Colonic mucosa (tissue), 4 donors: ENCODE measurements around the gene TUBB3. TPM values are rescaled to one million over a fixed set of nuclear protein-coding genes. Genes with fewer than 3 reads are reported as not detected.
A peak's percentile ranks its signal among the peaks of the same experiment; 100 is the strongest.

Source experiments
- DNase-seq: peaks from one replicate; pipeline ENCODE4 v3.0.0-alpha.2; 2020
- H3K27ac ChIP-seq: fragments of 200-600 bp; one replicate; pipeline ENCODE4 v1.8.0; 2021
- H3K27me3 ChIP-seq: fragments of 200-600 bp; one replicate; pipeline ENCODE4 v1.8.0; 2021
- H3K36me3 ChIP-seq: fragments of 200-600 bp; one replicate; pipeline ENCODE4 v1.8.0; 2021
- H3K4me1 ChIP-seq: fragments of 200-600 bp; one replicate; pipeline ENCODE4 v1.8.0; 2021; ENCODE audit warnings: mild to moderate bottlenecking
- H3K4me3 ChIP-seq: fragments of 200-600 bp; one replicate; pipeline ENCODE4 v1.8.0; 2021
- H3K9ac ChIP-seq, 2 donors: one replicate each; pipeline ENCODE4 v1.7.0; 2013; ENCODE audit warnings: control low read depth in 2 of 2, low read depth in 2 of 2, low read length in 2 of 2
- H3K9me3 ChIP-seq: fragments of 200-600 bp; one replicate; pipeline ENCODE4 v1.8.0; 2021
- intact Hi-C: fragments of 100-400 bp; cut with DNase I; formaldehyde crosslinking; loops from one replicate; pipeline ENCODE4 v1.14.1; 2022
- total RNA-seq, 2 donors: library from RNA; stranded (reverse); fragmentation: NEBNext Ultra II Directional in 1 of 2; extraction: Animal tissue kit (Norgen Biotek cat#: 25700) in 1 of 2; gene quantifications; one replicate each; pipeline ENCODE4 v1.2.1, GENCODE V29; 2021
- TF ChIP-seq, protein P1 (sequence below): fragments of 200-600 bp; IDR thresholded peaks from one replicate; pipeline ENCODE4 v1.8.0; 2022; ENCODE audit warnings: antibody characterized with exemption, mild to moderate bottlenecking
- donor health status: healthy.
- donor health status: DM: no; HTN: no; CAD: no.
- donor health status: DM: no; HTN: no; CAD: no.

TUBB3 gene
- total RNA-seq, 2 donors from 2014 or later, result 3.2 to 8.0 TPM

DNA sequence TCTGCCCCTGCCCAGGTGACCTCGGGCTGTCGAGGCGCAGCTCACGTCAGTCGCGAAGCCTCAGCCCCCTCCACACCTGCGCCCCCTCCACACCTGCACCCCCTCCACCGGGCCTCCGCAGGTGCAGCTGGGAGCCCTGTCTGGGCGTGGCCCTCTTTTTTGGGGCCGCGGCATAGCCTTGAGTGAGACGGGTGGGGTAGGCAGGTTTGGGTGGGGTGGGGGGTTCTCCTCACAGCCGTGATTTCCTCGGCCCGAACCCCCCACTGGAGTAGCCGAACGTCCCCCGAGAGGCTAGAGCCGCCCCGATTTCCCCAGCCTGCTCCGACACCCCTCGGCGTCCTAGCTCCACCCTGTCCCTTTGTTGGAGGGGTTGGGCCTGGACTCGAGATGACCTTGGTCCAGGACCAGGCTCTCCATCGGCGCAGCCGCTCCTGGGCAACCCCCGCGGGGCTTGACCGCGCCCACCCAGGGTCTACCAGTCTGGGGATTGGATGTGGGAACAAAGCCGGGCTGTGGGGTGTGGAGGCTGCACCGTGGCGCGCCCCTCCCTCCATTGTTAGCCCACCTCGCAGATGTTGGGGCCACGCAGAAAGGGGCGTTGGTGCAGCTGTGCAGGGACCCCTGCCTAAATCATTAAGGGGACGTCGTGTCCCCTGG is 626 bp downstream of the TUBB3 start:
- Histone ChIP-seq H3K4me3 (peak overlapping the region; percentile 50), H3K9ac (peak overlapping the region in 1 of 2 donors; percentile 24), H3K36me3 (no peaks in the 10 kb centered on the region), H3K27ac (no peak overlapping the region), H3K27me3 (peaks cover 33% of the 10 kb centered on the region), H3K9me3 (no peaks in the 10 kb centered on the region), H3K4me1 (peaks cover 16% of the 10 kb centered on the region)
- intact Hi-C loops, result no loop called here
- TF ChIP-seq, protein P1, sequence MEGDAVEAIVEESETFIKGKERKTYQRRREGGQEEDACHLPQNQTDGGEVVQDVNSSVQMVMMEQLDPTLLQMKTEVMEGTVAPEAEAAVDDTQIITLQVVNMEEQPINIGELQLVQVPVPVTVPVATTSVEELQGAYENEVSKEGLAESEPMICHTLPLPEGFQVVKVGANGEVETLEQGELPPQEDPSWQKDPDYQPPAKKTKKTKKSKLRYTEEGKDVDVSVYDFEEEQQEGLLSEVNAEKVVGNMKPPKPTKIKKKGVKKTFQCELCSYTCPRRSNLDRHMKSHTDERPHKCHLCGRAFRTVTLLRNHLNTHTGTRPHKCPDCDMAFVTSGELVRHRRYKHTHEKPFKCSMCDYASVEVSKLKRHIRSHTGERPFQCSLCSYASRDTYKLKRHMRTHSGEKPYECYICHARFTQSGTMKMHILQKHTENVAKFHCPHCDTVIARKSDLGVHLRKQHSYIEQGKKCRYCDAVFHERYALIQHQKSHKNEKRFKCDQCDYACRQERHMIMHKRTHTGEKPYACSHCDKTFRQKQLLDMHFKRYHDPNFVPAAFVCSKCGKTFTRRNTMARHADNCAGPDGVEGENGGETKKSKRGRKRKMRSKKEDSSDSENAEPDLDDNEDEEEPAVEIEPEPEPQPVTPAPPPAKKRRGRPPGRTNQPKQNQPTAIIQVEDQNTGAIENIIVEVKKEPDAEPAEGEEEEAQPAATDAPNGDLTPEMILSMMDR, result no peak
- no peak for DNase-seq

DNA sequence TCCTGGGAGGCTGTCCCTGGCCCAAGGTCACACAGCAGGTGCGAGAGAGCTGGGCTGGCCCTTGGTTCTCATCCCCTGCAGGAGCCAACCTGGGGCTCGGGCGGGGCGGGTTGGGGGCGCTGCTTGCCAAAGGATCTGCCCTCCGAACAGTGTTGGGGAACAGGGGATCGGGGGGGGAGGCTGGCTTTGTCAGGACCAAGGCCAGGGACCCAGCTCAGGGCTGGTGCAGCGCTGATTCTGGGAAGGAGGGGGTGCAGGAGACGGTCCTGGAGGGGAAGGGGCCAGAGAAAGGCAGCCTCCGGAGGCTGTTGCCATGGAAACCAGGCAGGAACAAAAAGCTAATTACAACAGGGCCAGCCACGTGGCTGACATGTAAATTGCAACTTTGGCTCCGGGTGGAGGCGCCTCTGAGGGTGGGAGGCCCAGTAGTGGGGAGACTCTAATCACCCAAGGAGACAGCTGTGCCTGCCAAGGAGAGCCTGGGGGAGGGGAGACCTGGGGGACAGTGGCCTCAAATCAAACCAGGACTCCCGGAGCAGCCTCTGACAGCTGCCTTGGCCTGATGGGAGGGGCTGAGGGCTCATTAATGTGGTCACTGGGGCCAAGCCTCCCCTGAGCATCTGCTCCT is 1.3 kb downstream of the TUBB3 start:
- Histone ChIP-seq H3K9me3 (no peaks in the 10 kb centered on the region), H3K9ac (no peak overlapping the region), H3K27me3 (peaks cover 33% of the 10 kb centered on the region), H3K4me1 (peaks cover 16% of the 10 kb centered on the region), H3K36me3 (no peaks in the 10 kb centered on the region), H3K27ac (no peak overlapping the region), H3K4me3 (no peak overlapping the region)
- intact Hi-C loops, result no loop called here
- DNase-seq, result no peak
- TF ChIP-seq, protein P1, result no peak

DNA sequence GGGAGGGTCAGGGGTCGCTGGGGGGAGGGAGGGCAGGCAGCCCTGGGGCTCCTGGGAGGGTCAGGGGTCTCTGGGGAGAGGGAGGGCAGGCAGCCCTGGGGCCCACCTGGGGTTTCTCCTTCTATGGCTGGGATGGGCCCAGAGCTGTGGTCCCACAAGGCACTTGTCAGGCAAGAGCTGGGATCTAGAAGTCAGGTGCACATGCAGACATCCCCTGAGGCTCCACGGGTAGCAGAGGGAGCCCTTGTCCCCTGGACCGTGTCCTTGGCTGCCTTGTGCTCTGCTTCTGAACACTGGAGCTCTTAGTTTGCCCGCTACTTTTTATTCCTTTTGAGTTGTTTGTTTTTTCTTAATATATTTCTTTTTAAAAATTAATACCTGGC is 1.8 kb downstream of the TUBB3 start:
- DNase-seq, result no peak
- Histone ChIP-seq H3K27ac (no peak overlapping the region), H3K4me3 (no peak overlapping the region), H3K27me3 (peaks cover 33% of the 10 kb centered on the region), H3K9me3 (no peaks in the 10 kb centered on the region), H3K36me3 (no peaks in the 10 kb centered on the region), H3K4me1 (peaks cover 16% of the 10 kb centered on the region), H3K9ac (no peak overlapping the region)
- intact Hi-C loops, result no loop called here
- TF ChIP-seq, protein P1, result no peak

DNA sequence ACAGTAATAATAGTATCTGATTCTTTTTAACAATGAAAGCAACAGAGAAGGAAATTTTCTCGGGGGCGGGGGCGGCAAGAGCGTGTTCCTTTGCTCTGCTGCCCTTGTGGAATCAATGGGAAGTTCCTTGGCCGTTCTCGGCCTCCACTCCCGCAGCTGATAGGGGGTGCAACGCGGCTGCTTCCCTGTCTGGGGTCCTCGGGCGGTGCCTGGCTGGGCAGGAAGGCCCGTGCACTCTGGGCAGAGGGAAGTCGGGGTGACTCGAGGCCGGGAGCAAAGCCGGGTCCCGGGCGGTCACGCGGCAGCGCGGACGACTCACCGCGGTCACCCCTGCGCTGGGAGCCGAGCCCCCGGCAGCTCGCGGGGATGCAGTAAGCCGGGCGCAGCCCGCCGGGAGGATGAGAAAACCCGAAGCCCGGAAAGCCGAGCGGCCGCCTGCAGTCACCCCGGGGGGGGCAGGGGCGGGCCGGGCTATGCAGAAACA is 2.5 kb downstream of the TUBB3 start:
- DNase-seq, result no peak
- H3K9me3 ChIP-seq, result no peaks in the 10 kb centered on the region
- peak overlapping the region; percentile 59 for H3K4me3 ChIP-seq
- H3K27ac ChIP-seq, result no peak overlapping the region
- peaks cover 33% of the 10 kb centered on the region for H3K27me3 ChIP-seq
- H3K36me3 ChIP-seq, result no peaks in the 10 kb centered on the region
- TF ChIP-seq, protein P1, result no peak
- intact Hi-C loops, result no loop called here
- no peak overlapping the region for H3K9ac ChIP-seq
- peaks cover 16% of the 10 kb centered on the region for H3K4me1 ChIP-seq

DNA sequence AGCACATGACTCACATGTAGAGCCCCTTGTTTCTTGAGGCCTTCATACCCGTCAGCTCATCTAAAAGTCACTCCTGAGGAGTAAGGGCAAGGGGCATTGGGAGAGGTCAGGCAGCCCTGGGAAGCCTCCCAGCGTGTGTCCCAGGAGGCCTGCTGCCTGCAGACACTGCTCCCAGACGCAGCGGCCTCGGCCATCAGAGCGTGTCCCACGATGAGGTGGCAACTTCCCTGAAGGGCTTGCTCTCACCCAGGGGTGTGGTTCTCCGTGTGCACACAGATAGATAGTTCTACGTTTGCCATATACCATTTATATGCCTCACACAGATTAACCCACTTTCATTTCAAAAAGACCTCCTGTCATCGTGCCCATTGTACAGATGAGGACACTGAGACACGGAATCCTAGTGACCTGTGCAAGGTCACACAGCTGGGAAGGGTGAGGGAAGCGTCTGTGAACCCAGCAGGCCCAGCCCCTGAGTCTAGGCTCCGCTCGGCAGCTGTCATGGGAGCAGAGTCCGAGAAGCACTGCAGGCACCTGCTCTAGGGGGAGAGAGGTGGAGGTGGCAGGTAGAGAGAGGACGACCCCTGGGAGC is 8.3 kb downstream of the TUBB3 start:
- DNase-seq, result no peak
- intact Hi-C loops, result no loop called here
- TF ChIP-seq, protein P1, result no peak

More for the DNA sequence above, 8.3 kb downstream of the TUBB3 start:
- Histone ChIP-seq H3K27me3 (no peaks in the 10 kb centered on the region), H3K36me3 (no peaks in the 10 kb centered on the region), H3K4me3 (no peak overlapping the region), H3K9ac (no peak overlapping the region), H3K4me1 (no peaks in the 10 kb centered on the region), H3K27ac (no peak overlapping the region), H3K9me3 (no peaks in the 10 kb centered on the region)
